DMS114 treated with DMSO at 0.1 percent for 48 hours (cell line): ENCODE measurements around the gene DHRS7.

Source experiments
- DNase-seq: peaks from one replicate; lab custom pipeline; 2025; ENCODE audit not compliant: unreplicated experiment; lab: John Stamatoyannopoulos, UW

The DHRS7 gene, protein sequence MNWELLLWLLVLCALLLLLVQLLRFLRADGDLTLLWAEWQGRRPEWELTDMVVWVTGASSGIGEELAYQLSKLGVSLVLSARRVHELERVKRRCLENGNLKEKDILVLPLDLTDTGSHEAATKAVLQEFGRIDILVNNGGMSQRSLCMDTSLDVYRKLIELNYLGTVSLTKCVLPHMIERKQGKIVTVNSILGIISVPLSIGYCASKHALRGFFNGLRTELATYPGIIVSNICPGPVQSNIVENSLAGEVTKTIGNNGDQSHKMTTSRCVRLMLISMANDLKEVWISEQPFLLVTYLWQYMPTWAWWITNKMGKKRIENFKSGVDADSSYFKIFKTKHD

DNA sequence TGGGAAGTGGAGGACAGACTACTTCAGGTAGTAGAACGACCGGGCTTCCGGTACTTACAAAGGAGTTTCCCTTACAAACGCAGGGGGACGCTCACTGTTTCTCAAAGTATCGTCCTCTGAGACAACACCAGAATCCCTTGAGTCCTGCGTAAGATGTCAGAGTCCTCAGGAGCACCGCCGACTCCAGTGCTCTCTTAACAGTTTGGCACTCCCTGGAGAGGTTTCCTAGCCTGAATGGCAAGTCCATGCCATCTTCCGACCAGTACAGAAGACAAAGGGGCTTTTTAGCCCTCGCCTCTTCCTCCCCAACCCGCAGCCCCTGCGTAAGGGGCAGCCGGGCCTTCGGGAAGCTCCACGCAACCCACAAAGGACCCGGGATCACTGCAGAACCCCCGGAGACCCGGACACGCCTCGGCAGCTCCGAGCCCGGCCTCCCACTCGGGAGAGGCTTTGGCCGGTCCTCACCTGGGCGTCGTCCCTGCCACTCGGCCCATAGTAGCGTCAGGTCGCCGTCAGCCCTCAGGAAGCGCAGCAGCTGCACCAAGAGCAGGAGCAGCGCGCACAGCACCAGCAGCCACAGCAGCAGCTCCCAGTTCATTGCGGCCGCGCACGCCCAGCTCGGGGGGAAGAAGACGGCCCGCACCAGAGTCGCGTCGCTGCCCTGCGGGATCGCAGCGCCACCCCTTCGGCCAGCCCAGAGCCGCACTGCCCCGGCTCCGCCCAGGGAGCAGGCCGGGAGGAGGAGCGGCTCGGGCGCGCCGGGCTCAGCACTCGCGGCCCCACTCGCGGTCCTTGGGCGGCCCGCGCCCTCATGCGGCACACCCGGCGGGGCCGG, at the start of gene DHRS7:
TSS of gene DHRS7 (minus strand) at position 687 of the 835 bp plus-strand sequence. CDS start at position 598, 89 bp downstream.
- peak; percentile 53 for DNase-seq

DNA sequence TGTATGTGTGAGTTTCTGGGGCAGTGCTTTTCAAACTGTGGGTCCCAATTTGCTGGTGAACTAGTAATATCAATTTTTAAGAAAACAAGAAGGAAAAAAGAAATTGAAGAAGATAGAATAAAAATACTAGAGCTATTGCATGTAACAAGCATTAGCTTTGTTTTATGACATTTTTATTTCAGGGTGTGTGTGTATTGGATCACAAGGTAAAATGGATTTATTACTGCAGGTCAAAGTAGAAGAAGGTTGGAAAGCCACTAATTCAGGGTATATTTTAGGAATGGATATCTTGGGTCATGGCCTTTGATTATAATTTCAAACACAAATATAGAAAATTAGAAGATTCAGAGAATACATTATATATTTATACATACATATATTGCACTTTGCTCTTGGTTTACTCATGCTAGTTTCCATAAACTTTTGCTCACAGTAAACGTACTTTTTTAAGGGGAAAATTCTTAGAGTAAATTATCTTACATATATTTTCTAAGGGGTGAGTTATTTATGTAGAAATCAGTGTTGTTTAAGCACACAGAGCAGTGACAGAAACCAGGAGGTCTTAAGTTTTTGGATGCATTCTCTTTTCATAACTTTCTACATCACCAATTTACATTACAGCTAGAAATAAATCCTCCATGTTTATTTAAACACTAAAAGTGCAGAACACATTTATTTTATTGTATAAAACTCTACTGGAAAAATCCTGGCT, 49.4 kb upstream of the DHRS7 start:
- no peak for DNase-seq

DNA sequence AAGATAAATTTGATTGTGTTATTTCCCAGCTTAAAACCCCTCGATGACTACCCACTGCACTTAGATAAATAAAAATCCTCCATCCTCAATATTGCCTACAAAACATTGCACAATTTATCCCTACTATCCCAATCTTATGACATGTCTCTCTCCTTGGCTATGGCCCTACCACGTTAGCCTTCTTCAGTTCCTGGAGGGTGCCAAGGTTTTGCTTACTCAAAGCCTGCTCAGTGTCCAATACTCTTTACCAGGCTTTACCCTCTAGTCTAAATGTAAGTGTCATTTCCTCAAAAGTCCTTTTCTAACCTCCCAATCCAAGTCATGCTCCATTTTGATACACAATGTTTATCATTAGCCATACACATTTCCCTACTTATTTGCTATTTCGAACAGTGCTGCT, 48.8 kb upstream of the DHRS7 start:
- DNase-seq, result no peak

DNA sequence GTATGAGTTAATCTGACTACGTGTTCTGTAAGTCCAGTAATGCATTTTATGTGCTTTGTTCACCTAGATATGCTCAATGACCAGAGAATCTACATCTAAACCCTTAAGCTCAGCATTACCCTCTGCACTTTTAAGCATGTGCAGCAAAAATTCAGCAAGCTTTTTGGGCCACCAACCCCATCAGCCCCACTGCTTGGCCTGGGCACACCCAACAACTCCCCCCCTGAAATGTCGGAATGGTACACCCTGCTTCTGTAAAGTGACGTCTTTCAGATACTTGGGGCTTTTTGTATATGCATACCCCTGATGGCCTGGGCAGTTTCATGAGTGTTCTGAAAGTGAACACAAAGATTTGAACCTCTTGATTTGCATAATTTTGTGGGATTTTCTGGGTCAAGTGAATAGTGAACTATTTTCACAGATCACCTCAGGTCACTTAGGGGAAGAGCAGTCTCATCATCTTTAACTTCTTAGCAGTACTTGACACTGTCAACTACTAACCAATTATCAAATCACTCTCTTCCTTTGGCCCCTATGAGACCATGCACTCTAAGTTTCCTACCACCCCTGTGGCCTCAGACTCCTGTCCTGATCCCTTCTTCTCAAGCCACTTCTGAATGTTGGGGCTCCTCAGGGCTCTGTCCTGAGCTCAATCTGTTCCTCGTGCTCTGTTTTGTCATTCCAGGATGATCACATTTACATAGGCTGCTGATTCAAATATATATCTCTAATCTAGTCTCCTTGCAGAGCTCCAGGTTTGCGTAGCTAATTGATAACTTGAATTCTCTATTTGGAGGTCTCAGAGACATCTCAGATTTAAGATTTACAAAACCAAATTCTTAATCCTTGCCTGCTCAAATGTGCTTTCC, 47.5 kb upstream of the DHRS7 start:
- DNase-seq, result no peak

DNA sequence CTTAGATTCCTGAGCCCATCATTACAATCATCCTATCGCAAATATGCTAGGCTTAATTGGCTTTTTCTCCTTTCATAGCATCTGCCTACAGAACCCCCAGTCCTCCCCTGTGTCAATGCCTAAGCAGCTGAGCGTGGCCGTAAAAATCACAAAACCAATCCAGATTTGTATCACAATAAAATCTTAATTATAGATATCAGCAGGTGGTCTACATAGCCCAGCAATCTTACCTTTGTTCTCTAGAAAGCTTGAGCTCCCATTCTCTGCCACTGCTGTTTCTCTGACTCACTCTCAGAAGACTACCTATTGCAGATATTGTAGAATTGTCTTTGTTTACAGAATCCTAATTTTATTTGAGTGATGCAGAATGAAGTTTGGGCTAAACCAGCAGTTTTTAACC, 46.0 kb upstream of the DHRS7 start:
- no peak for DNase-seq

DNA sequence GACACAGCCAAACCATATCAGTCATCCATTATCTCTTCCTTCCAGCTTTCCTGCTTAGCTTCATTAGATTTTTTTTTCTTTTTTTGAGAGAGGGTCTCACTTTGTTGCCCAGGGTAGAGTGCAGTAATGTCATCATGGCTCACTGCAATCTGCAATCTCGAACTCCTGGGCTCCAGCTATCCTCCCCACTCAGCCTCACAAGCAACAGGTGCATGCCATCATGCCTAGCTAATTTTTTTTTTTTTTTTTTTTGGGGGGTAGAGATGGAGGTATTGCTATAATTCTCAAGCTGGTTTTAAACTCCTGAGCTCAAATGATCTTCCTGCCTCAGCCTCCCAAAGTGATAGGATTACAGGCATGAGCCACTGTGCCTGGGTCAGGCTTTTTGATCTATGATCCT, 45.5 kb upstream of the DHRS7 start:
- DNase-seq, result no peak

DNA sequence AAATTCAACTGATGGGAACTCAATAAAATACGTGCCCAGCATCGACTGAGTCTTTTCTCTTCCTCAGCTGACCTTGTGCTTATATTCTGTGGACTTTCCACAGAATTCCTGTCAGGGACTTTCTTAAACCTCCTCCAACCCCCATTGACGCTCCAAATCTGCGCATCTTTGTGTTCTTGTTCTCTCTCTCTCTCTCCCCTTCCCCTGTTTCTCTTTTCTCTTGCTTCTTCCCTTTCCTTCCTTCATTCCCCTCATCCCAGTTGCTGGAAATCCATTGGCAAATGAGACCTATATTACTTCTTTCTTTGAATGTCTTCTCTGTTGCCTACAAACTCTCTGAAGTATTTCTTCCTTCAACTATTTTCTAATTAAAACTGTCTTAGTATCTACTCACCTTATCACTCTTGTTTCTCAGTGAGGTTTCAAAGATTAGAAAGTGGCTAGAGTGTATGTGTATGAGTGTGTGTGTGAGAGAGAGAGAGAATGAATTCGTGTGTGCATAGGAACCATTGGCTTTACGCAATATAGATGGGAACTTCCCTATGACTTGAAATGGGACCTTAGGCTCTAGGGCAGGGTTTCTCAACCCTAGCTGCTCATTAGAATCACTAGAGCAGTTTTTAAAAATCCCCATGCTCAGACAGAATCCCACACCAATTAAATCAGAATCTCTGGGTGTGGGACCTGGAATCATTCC, 41.8 kb upstream of the DHRS7 start:
- no peak for DNase-seq

DNA sequence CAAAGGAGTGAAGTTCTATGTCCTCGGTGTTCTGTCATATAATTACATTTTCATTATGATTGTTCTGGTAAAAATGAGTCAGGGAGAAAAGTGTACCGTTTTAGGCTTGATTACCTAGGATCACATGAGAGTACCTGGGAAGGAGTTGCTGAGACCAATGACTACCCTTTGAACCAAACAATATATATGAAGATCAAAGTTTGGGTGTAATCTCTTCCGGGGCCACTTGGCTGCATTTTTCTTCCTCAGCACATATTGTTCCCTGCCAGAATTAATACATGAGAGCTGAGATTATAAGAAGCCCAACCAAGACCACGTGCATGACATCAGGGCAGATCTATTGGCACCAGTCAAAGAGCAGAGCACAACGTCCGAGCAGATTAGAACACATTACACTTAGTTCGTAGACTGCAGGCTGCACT, 41.1 kb upstream of the DHRS7 start:
- no peak for DNase-seq

DNA sequence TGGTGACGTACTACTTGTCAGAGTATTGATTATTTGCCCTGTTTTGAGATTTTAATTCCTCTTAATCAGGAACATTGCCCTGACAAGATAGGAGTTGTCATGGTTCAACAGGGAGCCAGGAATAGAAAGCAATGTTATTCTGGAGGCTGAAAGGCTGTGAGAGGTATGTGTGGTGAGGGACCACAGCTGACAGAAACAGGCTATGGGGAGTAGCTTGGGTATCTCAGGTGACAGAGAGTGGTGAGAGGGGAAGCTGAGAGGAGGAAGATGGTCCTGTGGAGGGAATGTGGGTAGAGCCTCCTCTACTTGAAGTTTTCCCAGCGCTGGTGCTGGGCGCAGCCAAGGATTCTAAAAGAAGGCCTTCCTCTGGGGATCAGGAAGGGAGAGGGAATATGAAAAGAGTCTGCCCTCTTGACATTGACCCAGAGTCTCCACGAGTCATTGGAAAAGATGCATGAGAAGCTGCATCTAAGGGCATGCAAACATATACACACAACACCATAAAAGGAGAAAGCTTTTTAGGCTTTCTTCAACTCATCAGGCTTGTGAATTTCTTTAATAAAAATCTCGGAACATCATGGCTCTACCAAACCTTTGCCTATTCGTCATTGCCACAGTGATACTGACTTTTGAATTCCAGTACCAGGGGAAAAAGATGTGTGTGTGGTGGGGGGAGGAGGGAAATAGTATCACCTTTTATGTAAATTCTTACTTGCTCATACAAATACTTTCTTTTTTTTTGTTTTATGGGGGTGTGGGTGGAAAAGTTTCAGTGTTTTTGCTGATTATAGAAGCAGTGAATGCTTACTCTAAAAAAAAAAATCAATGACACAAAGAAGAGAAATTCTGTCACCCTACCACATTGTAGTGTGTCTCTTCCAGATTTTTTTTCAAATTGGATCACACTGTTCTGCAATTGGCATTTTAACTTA, 39.9 kb upstream of the DHRS7 start:
- no peak for DNase-seq

DNA sequence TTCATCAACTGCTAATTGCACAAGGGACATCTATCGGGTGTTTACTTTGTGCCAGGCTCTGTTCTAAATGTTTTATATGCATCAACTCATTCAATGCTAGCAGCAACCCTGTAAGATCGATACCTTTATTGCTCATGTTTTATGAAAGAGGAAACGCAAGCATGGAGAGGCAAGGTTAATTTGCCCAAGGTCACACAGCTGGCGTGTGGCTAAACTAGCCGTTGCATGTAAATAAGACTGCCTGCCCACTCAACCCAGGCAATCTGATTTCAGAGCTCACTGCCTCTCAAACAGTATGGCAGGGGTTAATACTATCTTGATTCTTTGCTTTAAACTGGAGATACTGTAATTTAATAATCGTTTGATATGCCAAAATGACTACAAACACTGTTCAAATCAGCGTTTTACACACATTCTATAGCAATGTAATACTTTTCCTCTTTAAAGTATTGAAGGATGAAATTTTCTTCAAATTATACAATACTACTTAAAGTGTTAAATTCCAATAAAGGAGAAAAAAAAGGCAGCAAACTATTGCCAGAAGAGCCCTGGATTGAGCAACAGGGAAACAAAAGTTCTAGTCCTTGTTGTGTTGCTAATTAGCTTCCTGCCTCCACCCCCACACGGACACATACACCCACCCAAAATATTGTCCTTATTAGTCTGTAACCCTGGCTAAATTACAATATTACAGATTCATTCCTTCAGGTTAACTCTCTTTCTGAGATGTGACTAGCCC, 39.1 kb upstream of the DHRS7 start:
- no peak for DNase-seq

DNA sequence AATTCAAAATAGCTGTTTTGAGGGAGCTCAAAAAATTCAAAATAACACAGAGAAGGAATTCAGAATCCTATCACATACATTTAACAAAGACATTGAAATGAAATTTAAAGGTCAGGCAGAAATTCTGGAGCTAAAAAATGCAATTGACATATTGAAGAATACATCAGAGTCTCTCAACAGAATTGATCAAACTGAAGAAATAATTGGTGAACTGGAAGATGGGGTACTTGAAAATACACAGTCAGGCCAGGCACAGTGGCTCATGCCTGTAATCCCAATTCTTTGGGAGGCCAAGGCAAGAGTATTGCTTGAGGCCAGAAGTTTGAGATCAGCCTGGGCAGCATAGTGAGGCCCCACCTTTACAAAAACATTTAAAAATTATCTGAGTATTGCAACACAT, 34.1 kb upstream of the DHRS7 start:
- DNase-seq, result no peak

DNA sequence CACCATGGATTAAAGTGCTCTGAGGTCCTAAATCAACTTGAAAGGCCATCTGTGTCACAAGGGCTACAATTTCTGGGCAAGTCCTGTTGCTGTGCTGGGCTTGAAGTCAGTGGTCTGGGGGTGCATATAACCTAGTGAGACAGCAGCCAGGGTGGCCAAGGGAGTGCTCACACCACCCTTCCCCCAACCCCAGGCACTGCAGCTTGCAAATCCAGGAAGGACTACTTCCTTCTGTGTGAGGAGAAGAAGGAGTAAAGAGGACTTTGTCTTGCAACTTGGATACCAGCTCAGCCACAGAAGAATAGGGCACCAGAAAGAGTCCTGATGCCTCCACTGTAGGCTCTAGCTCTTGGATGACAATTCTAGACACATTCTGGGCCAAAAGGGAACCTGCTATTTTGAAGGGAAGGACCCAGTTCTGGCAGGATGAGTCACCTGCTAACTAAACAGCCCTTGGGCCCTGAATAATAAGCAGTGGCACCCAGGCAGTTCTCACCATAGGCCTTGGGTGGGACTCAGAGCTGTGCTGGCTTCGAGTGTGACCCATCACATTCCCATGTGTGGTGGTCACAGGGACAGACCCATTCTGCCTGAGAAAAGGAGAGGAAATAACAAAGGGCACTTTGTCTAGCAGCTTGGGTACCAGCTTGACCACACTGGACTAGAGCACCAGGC, 32.6 kb upstream of the DHRS7 start:
- DNase-seq, result no peak

DNA sequence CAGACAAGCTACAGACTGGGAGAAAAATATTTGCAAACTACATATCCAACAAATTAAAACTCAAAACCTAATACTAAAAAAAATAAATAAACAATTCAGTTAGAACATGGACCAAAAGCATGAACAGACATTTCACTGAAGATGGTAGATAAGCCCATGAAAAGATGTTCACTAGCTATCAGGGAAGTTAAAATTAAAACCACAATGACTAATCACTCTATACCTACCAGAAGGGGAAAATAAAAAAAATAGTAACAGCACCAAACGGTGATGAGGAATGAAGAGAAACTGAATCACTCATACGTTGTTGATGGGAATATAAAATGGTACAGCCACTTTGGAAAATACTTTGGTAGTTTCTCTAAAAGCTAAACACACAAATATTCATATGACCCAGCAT, 31.1 kb upstream of the DHRS7 start:
- no peak for DNase-seq

DNA sequence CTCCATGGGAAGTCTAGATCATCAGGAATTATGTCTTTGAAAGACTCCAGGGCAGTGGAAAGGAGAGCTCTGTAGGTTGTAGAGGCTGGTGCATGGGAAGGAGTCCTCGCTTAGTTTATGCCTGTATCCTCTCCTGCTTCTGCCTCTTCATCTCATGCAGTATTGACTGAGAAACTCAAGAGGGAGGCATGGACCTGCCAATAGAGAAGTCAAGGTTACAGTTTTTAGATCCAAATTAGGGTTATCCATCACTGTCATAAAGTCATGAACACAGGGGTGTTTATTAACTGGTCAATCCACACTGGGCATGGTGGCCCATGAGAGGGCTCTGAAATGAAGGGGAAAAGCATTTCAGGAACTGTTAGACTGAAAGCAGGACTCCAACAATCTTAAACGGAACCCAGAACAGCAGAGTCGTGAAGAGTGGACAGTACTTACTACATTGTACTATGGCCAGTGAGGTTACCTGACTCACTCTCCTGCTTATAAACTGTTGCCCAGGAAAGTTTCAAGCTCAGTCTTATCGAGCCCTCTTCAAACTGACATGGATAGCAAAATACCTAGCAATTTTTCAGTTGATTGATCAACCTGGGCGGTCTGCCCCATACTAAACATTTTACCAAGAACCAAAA, 30.1 kb upstream of the DHRS7 start:
- no peak for DNase-seq

DNA sequence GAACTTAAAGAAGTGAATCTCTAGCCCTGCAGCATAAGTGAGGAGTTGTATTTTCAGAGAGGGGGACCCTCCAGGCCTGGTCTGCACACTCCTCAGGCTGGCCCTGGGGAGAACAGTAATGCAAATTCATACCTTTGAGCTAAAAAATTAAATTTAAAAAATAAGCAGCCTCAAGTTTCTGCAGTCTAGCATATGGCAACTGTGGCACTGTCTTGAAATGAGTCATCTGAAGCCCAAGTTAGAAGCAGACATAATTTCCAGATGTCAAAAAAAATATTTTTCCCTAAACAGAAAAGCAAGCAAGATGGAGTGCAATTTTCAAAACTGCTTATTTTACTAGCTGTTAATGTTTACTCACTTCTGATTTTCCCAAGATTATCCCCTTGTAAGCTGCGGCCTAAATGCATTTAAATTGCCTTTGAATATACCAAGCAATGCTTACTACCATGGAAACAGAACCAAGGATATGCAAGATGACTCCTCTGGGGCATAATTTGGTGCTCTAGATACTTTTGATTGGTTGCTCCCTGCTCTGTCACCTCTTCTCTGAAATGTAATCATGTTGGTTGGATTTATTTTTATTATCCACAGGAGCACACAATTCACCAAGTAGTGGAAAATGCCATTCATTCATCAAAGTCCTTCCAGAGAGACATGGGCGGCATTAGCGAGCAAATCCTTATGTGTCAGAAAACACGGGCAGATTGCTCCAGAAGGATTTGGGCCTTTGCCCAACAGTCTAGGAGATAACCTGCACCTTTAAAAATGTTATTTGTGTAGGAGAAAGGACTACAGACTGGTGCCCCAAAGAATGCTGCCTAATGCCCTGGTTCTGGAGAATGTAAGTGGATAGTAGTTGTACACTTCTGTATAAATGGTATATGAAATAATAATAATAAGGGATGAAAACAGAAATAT, 25.0 kb upstream of the DHRS7 start:
- DNase-seq, result no peak

DNA sequence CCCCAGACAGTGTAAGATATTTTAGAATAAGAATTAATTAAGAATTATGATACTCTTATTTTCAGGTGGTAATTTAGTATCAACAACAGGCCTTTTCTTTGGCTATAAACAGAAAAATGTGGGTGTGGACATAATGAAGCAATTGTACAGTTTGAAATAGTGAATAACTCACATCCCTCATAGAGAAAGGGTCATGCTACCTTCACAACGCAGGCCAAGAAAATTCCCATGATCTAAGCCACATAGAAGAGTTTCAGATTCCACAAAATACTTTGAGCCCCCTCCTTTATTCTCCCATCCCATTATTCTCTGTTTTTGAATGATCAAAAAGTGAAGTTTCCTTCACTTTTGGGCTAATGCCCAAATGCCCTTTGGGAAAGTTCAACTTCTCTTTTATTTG, 23.5 kb upstream of the DHRS7 start:
- DNase-seq, result no peak
